ENCODE results near the gene TMEM81. TPM values are rescaled to one million over a fixed set of nuclear protein-coding genes. Genes with fewer than 3 reads are reported as not detected.

The TMEM81 gene
- total and polyA plus RNA-seq, 10 of the 15 experiments (the other 5 are each of a cell fraction or from before 2014, with no cell fraction given) = 0.62 to 2.2 (median 1.1) TPM

- TF ChIP-seq ZNF687 (IDR thresholded peaks at IDR 0.05) (no peak), DPF2 (IDR thresholded peaks at IDR 0.05) (0 out of 2 replicates have a peak, but pooled peaks have one; percentile 36), ZNF384 (IDR thresholded peaks at IDR 0.05; ENCODE audit: borderline replicate concordance, low read depth, low read length) (peak; percentile 87)
These were observed 40.5 kb upstream of the TMEM81 start (continued) for GRCh38 chr1:205124726-205125125.

GRCh38 chr1:205122489-205122882 is 38.2 kb upstream of the TMEM81 start:
- peak overlapping the region; percentile 98 for H2AFZ ChIP-seq (ENCODE audit: control insufficient read depth, low read depth, low read length)
- H3K27ac ChIP-seq (ENCODE audit: control insufficient read depth, insufficient read depth) = peak overlapping the region; percentile 99
- H3K79me2 ChIP-seq (ENCODE audit: control insufficient read depth, insufficient read depth, low read length) = peaks cover 32% of the 10 kb centered on the region
- peak overlapping the region; percentile 91 for H3K9ac ChIP-seq (ENCODE audit: control insufficient read depth, insufficient read depth, low read length)
- ATAC-seq (no peak), DNase-seq (ENCODE audit: low read depth, low spot score) (no peak), FAIRE-seq (no peak)
- intact Hi-C loops (cut with micrococcal nuclease; ENCODE audit: unreplicated experiment) = loop anchor here (1.0 to 5.0 kb wide), 2 partner anchors 90 to 164 kb away; partner anchors contain the start of gene DSTYK
- no peaks in the 10 kb centered on the region for H3K9me3 ChIP-seq (replicated peaks; ENCODE audit: control insufficient read depth, insufficient read depth, low read length)
- H4K20me1 ChIP-seq (ENCODE audit: control insufficient read depth, insufficient read depth) = no peaks in the 10 kb centered on the region
- BruUV-seq (replicated peaks) = TSS peak; percentile 83
- RAD21 ChIA-PET (ENCODE audit: unreplicated experiment) = interaction anchor here (1.0 to 2.1 kb wide), 4 partner anchors 19 to 131 kb away, joined by 3 to 6 read pairs (median 6); no protein-coding TSS in a partner anchor
- H3K4me1 ChIP-seq (ENCODE audit: control insufficient read depth, insufficient read depth, low read length) = no peaks in the 10 kb centered on the region; the same call in 1 of the 2 replicates
- peak overlapping the region; percentile 55 for H3K4me2 ChIP-seq (ENCODE audit: control insufficient read depth, insufficient read depth)
- TF ChIP-seq JUNB (IDR thresholded peaks at IDR 0.05) = peak; percentile 0; the same call in 1 of the 2 replicates
- TF ChIP-seq PAX8 (IDR thresholded peaks at IDR 0.05) = 0 out of 2 replicates have a peak, but pooled peaks have one; percentile 34
- 0 out of 2 replicates have a peak, but pooled peaks have one; percentile 9 for TF ChIP-seq ZNF217 (IDR thresholded peaks at IDR 0.05)
- no peak for TF ChIP-seq E2F4 (IDR thresholded peaks at IDR 0.05; ENCODE audit: low read depth, low read length)
- no peak for TF ChIP-seq ATF3 (IDR thresholded peaks at IDR 0.05; ENCODE audit: borderline replicate concordance, extremely low read depth, low read depth, low read length)
- peak; percentile 7 for TF ChIP-seq MEF2B (IDR thresholded peaks at IDR 0.05; ENCODE audit: partially characterized antibody, poor library complexity, severe bottlenecking)
- in situ Hi-C loops (cut with MboI) = no loop called here
- H3K4me3 ChIP-seq = peak overlapping the region; percentile 68
- CTCF ChIA-PET = interaction anchor here (0.7 to 11.3 kb wide), 12 partner anchors 8 to 316 kb away, joined by 3 to 88 read pairs (median 6); no protein-coding TSS in a partner anchor
- no peaks in the 10 kb centered on the region for H3K36me3 ChIP-seq (ENCODE audit: control insufficient read depth in 2 of 2, insufficient read depth in 2 of 2, low read length in 1 of 2)
- no peaks in the 10 kb centered on the region for H3K27me3 ChIP-seq (replicated peaks in 1 of 2; ENCODE audit: control insufficient read depth in 2 of 2, insufficient read depth in 2 of 2, low read length in 1 of 2)
- POLR2A ChIA-PET = interaction anchor here (1.2 kb wide), 2 partner anchors 13 to 27 kb away, joined by 3 to 5 read pairs; no protein-coding TSS in a partner anchor
- under 1% methylated on average over 9 of the region's 9 CpGs for WGBS (ENCODE audit: insufficient coverage, insufficient replicate concordance, low lambda C conversion rate, missing lambda C conversion rate)
- SMC1A ChIA-PET (ENCODE audit: uncharacterized antibody, unreplicated experiment) = interaction anchor here (0.7 to 4.5 kb wide), 9 partner anchors 18 to 607 kb away, joined by 3 to 24 read pairs (median 4); partner anchors contain the start of gene MDM4

Measured in GM12878 (cell line).